GM18520 (cell line): ENCODE results near the gene XRN2.
"Not testable (repeated sequence)": the region's sequence is repeated elsewhere in the genome, so short reads cannot be mapped to it uniquely, and the experiment has no call there.

Experiments used
- ATAC-seq: cut with Tn5 transposase; IDR thresholded peaks from one replicate; pipeline ENCODE4 v1.9.1; 2021; ENCODE audit not compliant: unreplicated experiment

The XRN2 gene

GRCh38 chr20:21342656-21343345 is 39.7 kb downstream of the XRN2 start:
- ATAC-seq: no peak

GRCh38 chr20:21344206-21344900 is 41.2 kb downstream of the XRN2 start:
- ATAC-seq: no peak

- no peak for ATAC-seq
These were observed 41.8 kb downstream of the XRN2 start for GRCh38 chr20:21344961-21345360.

GRCh38 chr20:21352703-21353102 is 49.6 kb downstream of the XRN2 start:
- no peak for ATAC-seq

- ATAC-seq: no peak
These were observed 50.1 kb downstream of the XRN2 start for GRCh38 chr20:21353236-21353635.

GRCh38 chr20:21355981-21356380 is 52.9 kb downstream of the XRN2 start:
- no peak for ATAC-seq

GRCh38 chr20:21356386-21356785 is 53.3 kb downstream of the XRN2 start:
- no peak for ATAC-seq

GRCh38 chr20:21357844-21358243 is 54.7 kb downstream of the XRN2 start:
- ATAC-seq: no peak

GRCh38 chr20:21358737-21359136 is 55.6 kb downstream of the XRN2 start:
- ATAC-seq: no peak

- no peak for ATAC-seq
These were observed 57.6 kb downstream of the XRN2 start for GRCh38 chr20:21360705-21361104.

GRCh38 chr20:21361266-21361665 is 58.1 kb downstream of the XRN2 start:
- ATAC-seq: no peak

- no peak for ATAC-seq
These were observed 61.3 kb downstream of the XRN2 start for GRCh38 chr20:21364413-21364812.

- ATAC-seq: no peak
These were observed 62.6 kb downstream of the XRN2 start for GRCh38 chr20:21365771-21366170.

GRCh38 chr20:21366273-21366672 is 63.1 kb downstream of the XRN2 start:
- not testable (repeated sequence) for ATAC-seq

- ATAC-seq: no peak
These were observed 65.7 kb downstream of the XRN2 start for GRCh38 chr20:21368791-21369190.

- ATAC-seq: no peak
These were observed 68.1 kb downstream of the XRN2 start for GRCh38 chr20:21371193-21371592.

GRCh38 chr20:21372016-21372415 is 68.9 kb downstream of the XRN2 start:
- ATAC-seq: no peak

- ATAC-seq: no peak
These were observed 70.3 kb downstream of the XRN2 start for GRCh38 chr20:21373436-21373835.

- ATAC-seq: no peak
These were observed 73.5 kb downstream of the XRN2 start for GRCh38 chr20:21376626-21377025.

- ATAC-seq: no peak
These were observed 74.6 kb downstream of the XRN2 start for GRCh38 chr20:21377701-21378100.

- ATAC-seq: no peak
These were observed 75.1 kb downstream of the XRN2 start for GRCh38 chr20:21378259-21378658.

- no peak for ATAC-seq
These were observed 77.6 kb downstream of the XRN2 start for GRCh38 chr20:21380711-21381110.

GRCh38 chr20:21381619-21382018 is 78.5 kb downstream of the XRN2 start:
- no peak for ATAC-seq
